Stimulated activated CD4-positive, alpha-beta T cell treated with anti-CD3 and anti-CD28 coated beads, Interleukin-2, amount 100 ng/mL, for 48 hours (primary cell): ENCODE data around the gene KRT73.

Source experiments
- DNase-seq, 2 donors: peaks; one replicate each; pipeline ENCODE4 v3.0.0-alpha.2; 2020

KRT73 gene

GRCh38 chr12:52618216-52618615 lies at the start of gene KRT73:
Gene KRT73 (minus strand): TSS chr12:52618559. CDS start chr12:52618524, 35 bp downstream.
- no peak for DNase-seq

GRCh38 chr12:52667931-52668330 lies 49.6 kb upstream of the KRT73 start:
- no peak for DNase-seq

GRCh38 chr12:52667509-52667908 lies 49.1 kb upstream of the KRT73 start:
- DNase-seq = no peak

- DNase-seq = no peak
Measured at GRCh38 chr12:52666471-52666870, 48.1 kb upstream of the KRT73 start.

- no peak for DNase-seq
Measured at GRCh38 chr12:52663420-52663819, 45.1 kb upstream of the KRT73 start.

GRCh38 chr12:52662918-52663229 lies 44.5 kb upstream of the KRT73 start:
- no peak for DNase-seq

GRCh38 chr12:52662093-52662917 lies 43.9 kb upstream of the KRT73 start:
- no peak for DNase-seq

- DNase-seq = no peak
Measured at GRCh38 chr12:52661668-52662067, 43.3 kb upstream of the KRT73 start.

- no peak for DNase-seq
Measured at GRCh38 chr12:52660934-52661499, 42.7 kb upstream of the KRT73 start.

GRCh38 chr12:52659951-52660350 lies 41.6 kb upstream of the KRT73 start:
- no peak for DNase-seq

GRCh38 chr12:52659395-52659794 lies 41.0 kb upstream of the KRT73 start:
- no peak for DNase-seq

- no peak for DNase-seq
Measured at GRCh38 chr12:52658196-52658595, 39.8 kb upstream of the KRT73 start.

GRCh38 chr12:52657250-52657902 lies 39.0 kb upstream of the KRT73 start:
- no peak for DNase-seq

- no peak for DNase-seq
Measured at GRCh38 chr12:52656616-52657015, 38.3 kb upstream of the KRT73 start.

GRCh38 chr12:52655720-52656124 lies 37.4 kb upstream of the KRT73 start:
- DNase-seq = no peak

GRCh38 chr12:52655251-52655650 lies 36.9 kb upstream of the KRT73 start:
- no peak for DNase-seq

- DNase-seq = no peak
Measured at GRCh38 chr12:52651726-52652261, 33.4 kb upstream of the KRT73 start, which contains the start of gene KRT2. Gene KRT2 (minus strand): TSS chr12:52652211. CDS start chr12:52652142, 69 bp downstream.

- DNase-seq = no peak
Measured at GRCh38 chr12:52650520-52651081, 32.2 kb upstream of the KRT73 start.

- DNase-seq = no peak
Measured at GRCh38 chr12:52649066-52649465, 30.7 kb upstream of the KRT73 start.

GRCh38 chr12:52648012-52648550 lies 29.7 kb upstream of the KRT73 start:
- DNase-seq = no peak

GRCh38 chr12:52647601-52648000 lies 29.2 kb upstream of the KRT73 start:
- DNase-seq = no peak

- no peak for DNase-seq
Measured at GRCh38 chr12:52646613-52647012, 28.3 kb upstream of the KRT73 start.

- no peak for DNase-seq
Measured at GRCh38 chr12:52645982-52646381, 27.6 kb upstream of the KRT73 start.
